ENCODE measurements around the gene LRFN5.
A peak's percentile ranks its signal among the peaks of the same experiment; 100 is the strongest.

The LRFN5 gene

DNA sequence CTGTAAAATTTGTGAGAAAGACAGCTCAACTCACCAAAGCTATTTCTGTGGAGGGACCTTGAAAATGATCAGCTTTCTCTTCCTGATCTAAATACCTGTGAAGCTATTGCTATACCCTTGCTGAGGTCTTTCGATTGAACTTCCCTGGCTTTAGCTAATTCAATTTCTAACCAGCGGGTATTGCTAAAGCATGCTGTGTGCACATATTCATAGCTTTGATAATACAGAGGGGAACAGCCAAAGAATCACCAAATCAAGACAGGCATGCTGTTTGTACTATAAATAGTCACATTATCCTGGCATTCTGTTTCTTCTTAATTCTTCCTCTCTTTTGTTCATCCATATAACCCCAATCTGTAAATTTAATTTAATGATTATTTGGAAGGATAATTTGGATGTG is 233.0 kb downstream of the LRFN5 start:
- Mint-ChIP-seq H3K4me1 (no peaks in the 10 kb centered on the region), H3K27me3 (ENCODE audit: low read depth) (no peaks in the 10 kb centered on the region), H3K4me3 (no peak overlapping the region), H3K9me3 (no peaks in the 10 kb centered on the region), H3K27ac (no peak overlapping the region), H3K36me3 (ENCODE audit: low read depth) (no peaks in the 10 kb centered on the region)
- no peak for TF ChIP-seq CTCF (IDR thresholded peaks at IDR 0.05; ENCODE audit: unreplicated experiment in 3 of 3)

DNA sequence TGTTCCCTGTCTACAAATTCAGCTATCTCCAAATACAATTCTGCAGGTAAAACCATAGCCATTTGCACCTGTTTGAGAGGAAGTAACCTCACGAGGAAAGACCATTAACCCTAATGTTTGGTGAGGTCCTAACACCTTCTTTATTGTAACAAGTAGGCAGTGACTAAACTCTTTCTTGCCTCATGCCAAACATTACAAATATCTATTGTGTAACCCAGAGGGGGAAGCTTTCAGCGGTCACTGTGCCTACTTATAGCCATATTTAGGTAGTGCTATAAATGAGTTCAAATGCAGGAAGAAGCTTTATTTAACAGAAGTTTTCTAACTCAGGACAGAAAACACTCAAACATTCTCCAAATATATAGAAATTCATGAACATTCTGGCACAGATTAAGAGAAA is 252.7 kb downstream of the LRFN5 start:
- Mint-ChIP-seq H3K9me3 (peaks cover 2% of the 10 kb centered on the region), H3K27me3 (ENCODE audit: low read depth) (no peaks in the 10 kb centered on the region), H3K36me3 (ENCODE audit: low read depth) (peaks cover 5% of the 10 kb centered on the region), H3K27ac (no peak overlapping the region), H3K4me3 (no peak overlapping the region), H3K4me1 (no peaks in the 10 kb centered on the region)
- TF ChIP-seq CTCF (IDR thresholded peaks at IDR 0.05; ENCODE audit: unreplicated experiment in 3 of 3): no peak

GRCh38 chr14:41860586-41860985 is 253.9 kb downstream of the LRFN5 start:
- no peak for TF ChIP-seq CTCF (IDR thresholded peaks at IDR 0.05; ENCODE audit: unreplicated experiment in 3 of 3)
- Mint-ChIP-seq H3K27me3 (ENCODE audit: low read depth) (no peaks in the 10 kb centered on the region), H3K9me3 (peaks cover 2% of the 10 kb centered on the region), H3K4me1 (no peaks in the 10 kb centered on the region), H3K27ac (no peak overlapping the region), H3K4me3 (no peak overlapping the region), H3K36me3 (ENCODE audit: low read depth) (peaks cover 5% of the 10 kb centered on the region)

- Mint-ChIP-seq H3K9me3 (peaks cover 10% of the 10 kb centered on the region), H3K36me3 (ENCODE audit: low read depth) (peaks cover 5% of the 10 kb centered on the region), H3K4me1 (no peaks in the 10 kb centered on the region), H3K4me3 (no peak overlapping the region), H3K27me3 (ENCODE audit: low read depth) (no peaks in the 10 kb centered on the region), H3K27ac (no peak overlapping the region)
- no peak for TF ChIP-seq CTCF (IDR thresholded peaks at IDR 0.05; ENCODE audit: unreplicated experiment in 3 of 3)
Observed at GRCh38 chr14:41865894-41866293, 259.2 kb downstream of the LRFN5 start.

DNA sequence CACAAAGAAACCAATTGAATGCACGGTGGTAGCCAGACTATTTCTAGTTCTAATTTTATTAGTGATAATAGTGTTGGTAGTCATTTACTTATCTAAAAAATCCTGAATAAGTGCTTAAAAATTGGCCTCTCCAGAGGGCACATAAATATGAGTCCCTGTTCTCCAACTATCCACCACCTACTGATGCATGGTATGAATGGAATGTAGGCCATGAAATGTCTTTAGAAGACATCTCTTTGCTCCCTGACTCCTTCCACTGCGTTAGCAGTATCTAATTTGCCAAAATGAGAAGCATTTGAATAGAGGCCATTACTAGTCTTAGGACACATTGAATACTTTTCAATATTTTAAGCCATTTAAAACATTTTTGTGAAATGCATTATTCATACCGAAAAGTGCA is 261.7 kb downstream of the LRFN5 start:
- Mint-ChIP-seq H3K27ac (no peak overlapping the region), H3K9me3 (peaks cover 10% of the 10 kb centered on the region), H3K4me1 (peaks cover 14% of the 10 kb centered on the region), H3K4me3 (no peak overlapping the region), H3K27me3 (ENCODE audit: low read depth) (no peaks in the 10 kb centered on the region), H3K36me3 (ENCODE audit: low read depth) (no peaks in the 10 kb centered on the region)
- no peak for TF ChIP-seq CTCF (IDR thresholded peaks at IDR 0.05; ENCODE audit: unreplicated experiment in 3 of 3)

DNA sequence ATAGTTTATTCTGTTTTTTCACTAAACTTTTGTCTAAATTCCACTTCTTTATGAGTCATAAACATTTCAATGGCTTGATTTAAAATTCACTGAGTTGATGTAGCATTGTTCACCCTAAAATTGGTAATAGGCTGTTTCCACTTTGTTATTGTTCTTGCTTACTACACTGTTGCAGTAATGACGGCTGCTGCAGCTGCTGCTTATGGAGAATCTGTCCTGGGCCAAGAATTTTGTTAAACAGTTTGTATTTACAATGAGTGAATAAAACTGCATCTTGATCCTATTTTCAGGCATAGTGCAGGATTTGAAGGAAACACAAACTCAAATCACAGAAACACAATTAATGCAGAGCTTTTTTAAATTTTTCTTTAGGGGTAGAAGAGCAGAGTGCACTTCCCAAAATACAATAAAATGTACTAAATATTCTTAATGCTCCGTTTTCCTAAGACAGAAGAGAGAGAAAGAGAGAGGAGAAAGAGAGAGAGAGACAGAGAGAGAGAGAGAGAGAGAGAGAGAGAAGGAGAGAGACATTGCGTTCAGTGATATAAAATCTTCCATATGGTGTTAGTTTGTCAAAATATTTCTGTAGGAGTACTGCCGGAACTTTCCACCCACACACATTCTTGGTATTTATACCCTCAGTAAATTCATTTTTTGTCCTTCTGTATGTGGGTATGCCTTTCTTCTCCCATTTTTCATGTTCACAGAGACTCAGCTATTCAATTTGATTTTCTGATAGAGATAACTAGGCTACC is 266.4 kb downstream of the LRFN5 start:
- Mint-ChIP-seq H3K9me3 (peaks cover 7% of the 10 kb centered on the region), H3K4me3 (peak overlapping the region; percentile 5 to 55 (median 19)), H3K36me3 (ENCODE audit: low read depth) (no peaks in the 10 kb centered on the region), H3K27me3 (ENCODE audit: low read depth) (no peaks in the 10 kb centered on the region), H3K27ac (peak overlapping the region; percentile 90 to 91 (median 90)), H3K4me1 (peaks cover 34% of the 10 kb centered on the region)
- no peak for TF ChIP-seq CTCF (IDR thresholded peaks at IDR 0.05; ENCODE audit: unreplicated experiment in 3 of 3)

Data from nephron (organoid).